Right ventricle myocardium inferior (tissue), 1 donor: Measurements from ENCODE around the gene CLRN3. TPM values are rescaled to one million over a fixed set of nuclear protein-coding genes. Genes with fewer than 3 reads are reported as not detected.

Experiments
- ATAC-seq: fragments of 200-7000 bp; cut with Tn5 transposase; one replicate; pipeline ENCODE4 v1.9.1; 2020; ENCODE audit warnings: mild to moderate bottlenecking, moderate library complexity
- DNase-seq: peaks from one replicate; pipeline ENCODE4 v3.0.0; 2021; ENCODE audit errors: missing footprints
- intact Hi-C: fragments of 100-400 bp; cut with DNase I; formaldehyde crosslinking; loops from one replicate; pipeline ENCODE4 v1.11.0; 2022
- long read RNA-seq: library from polyadenylated mRNA; unstranded; transcript quantifications from one replicate; pipeline ENCODE4 v2.0.0, GENCODE V29; 2021
- total RNA-seq: library from RNA; stranded (reverse); fragmentation: NEBNext Ultra II Directional; extraction: Animal tissue kit (Norgen Biotek cat#: 25700); gene quantifications from one replicate; pipeline ENCODE4 v1.2.1, GENCODE V29; 2021
- donor health status: DM: no; HTN: yes; CAD: no; lungs with severe emphysema.

Gene CLRN3
- not detected for total RNA-seq
- long read RNA-seq: 0 reads

- intact Hi-C loops: no loop called here
- DNase-seq (no peak), ATAC-seq (no peak)
Measured at GRCh38 chr10:127892743-127893142, at the start of gene CLRN3. TSS of gene CLRN3 (minus strand) at chr10:127892941. CDS start at chr10:127892784, 157 bp downstream.

GRCh38 chr10:127940866-127941640 lies 48.3 kb upstream of the CLRN3 start:
- intact Hi-C loops: no loop called here
- ATAC-seq (no peak), DNase-seq (no peak)

GRCh38 chr10:127939786-127940330 lies 47.1 kb upstream of the CLRN3 start:
- DNase-seq (no peak), ATAC-seq (no peak)

GRCh38 chr10:127937915-127938463 lies 45.2 kb upstream of the CLRN3 start:
- intact Hi-C loops: no loop called here
- no peak for ATAC-seq

More at GRCh38 chr10:127939786-127940330, 47.1 kb upstream of the CLRN3 start:
- intact Hi-C loops: no loop called here

GRCh38 chr10:127937069-127937468 lies 44.3 kb upstream of the CLRN3 start:
- no peak for ATAC-seq
- intact Hi-C loops: no loop called here
- no peak for DNase-seq

More at GRCh38 chr10:127937915-127938463, 45.2 kb upstream of the CLRN3 start:
- DNase-seq: no peak

- DNase-seq (no peak), ATAC-seq (no peak)
- intact Hi-C loops: no loop called here
Measured at GRCh38 chr10:127935071-127935561, 42.4 kb upstream of the CLRN3 start.

GRCh38 chr10:127934383-127934782 lies 41.6 kb upstream of the CLRN3 start:
- intact Hi-C loops: no loop called here
- no peak for ATAC-seq
- no peak for DNase-seq

- DNase-seq: no peak
Measured at GRCh38 chr10:127933271-127933670, 40.5 kb upstream of the CLRN3 start.

GRCh38 chr10:127932521-127933270 lies 40.0 kb upstream of the CLRN3 start:
- DNase-seq: no peak
- no peak for ATAC-seq
- intact Hi-C loops: no loop called here

More at GRCh38 chr10:127933271-127933670, 40.5 kb upstream of the CLRN3 start:
- no peak for ATAC-seq
- intact Hi-C loops: no loop called here

GRCh38 chr10:127928021-127928806 lies 35.5 kb upstream of the CLRN3 start:
- intact Hi-C loops: no loop called here
- DNase-seq (no peak), ATAC-seq (no peak)

- DNase-seq: no peak
- ATAC-seq: peak; percentile 20
- intact Hi-C loops: no loop called here
Measured at GRCh38 chr10:127926455-127926854, 33.7 kb upstream of the CLRN3 start.

- ATAC-seq: no peak
- no peak for DNase-seq
- intact Hi-C loops: no loop called here
Measured at GRCh38 chr10:127925471-127926207, 32.9 kb upstream of the CLRN3 start.

GRCh38 chr10:127923646-127924045 lies 30.9 kb upstream of the CLRN3 start:
- DNase-seq: no peak
- no peak for ATAC-seq
- intact Hi-C loops: loop anchor here (5.0 kb wide), 1 partner anchor 54 kb away; no protein-coding TSS in a partner anchor

- peak; percentile 83 for ATAC-seq
- intact Hi-C loops: loop anchor here (5.0 kb wide), 1 partner anchor 54 kb away; no protein-coding TSS in a partner anchor
Measured at GRCh38 chr10:127922675-127923366, 30.1 kb upstream of the CLRN3 start.

GRCh38 chr10:127922206-127922605 lies 29.5 kb upstream of the CLRN3 start:
- DNase-seq (no peak), ATAC-seq (no peak)
- intact Hi-C loops: loop anchor here (5.0 kb wide), 1 partner anchor 55 kb away; no protein-coding TSS in a partner anchor

More at GRCh38 chr10:127922675-127923366, 30.1 kb upstream of the CLRN3 start:
- DNase-seq: peak; percentile 88

GRCh38 chr10:127921753-127922145 lies 29.0 kb upstream of the CLRN3 start:
- intact Hi-C loops: loop anchor here (5.0 kb wide), 1 partner anchor 56 kb away; no protein-coding TSS in a partner anchor
- no peak for DNase-seq
- no peak for ATAC-seq
